Stimulated activated CD4-positive, alpha-beta T cell treated with anti-CD3 and anti-CD28 coated beads, Interleukin-12 subunit alpha, Interleukin-12 subunit beta, amount 100 ng/mL, for 4 hours (primary cell): ENCODE measurements around the gene CACYBP.
A peak's percentile ranks its signal among the peaks of the same experiment; 100 is the strongest.

Experiments
- DNase-seq: peaks from one replicate; pipeline ENCODE4 v3.0.0-alpha.2; 2020

Gene CACYBP

GRCh38 chr1:174975764-174976163, 24.0 kb upstream of the CACYBP start:
- DNase-seq, result no peak

GRCh38 chr1:174976436-174977108, 23.2 kb upstream of the CACYBP start:
- no peak for DNase-seq

GRCh38 chr1:174982971-174983689, 16.6 kb upstream of the CACYBP start:
- no peak for DNase-seq

- no peak for DNase-seq
Observed at GRCh38 chr1:174984952-174985351, 14.8 kb upstream of the CACYBP start.

- DNase-seq, result no peak
Observed at GRCh38 chr1:174988539-174988938, 11.2 kb upstream of the CACYBP start.

- DNase-seq, result no peak
Observed at GRCh38 chr1:174988986-174989385, 10.8 kb upstream of the CACYBP start.

GRCh38 chr1:174989536-174990220, 10.1 kb upstream of the CACYBP start:
- no peak for DNase-seq

- DNase-seq, result no peak
Observed at GRCh38 chr1:174990382-174990999, 9.3 kb upstream of the CACYBP start.

- no peak for DNase-seq
Observed at GRCh38 chr1:174991473-174991872, 8.3 kb upstream of the CACYBP start.

GRCh38 chr1:174995121-174995520, 4.6 kb upstream of the CACYBP start:
- DNase-seq, result no peak

- DNase-seq, result no peak
Observed at GRCh38 chr1:174995916-174996315, 3.8 kb upstream of the CACYBP start.

- no peak for DNase-seq
Observed at GRCh38 chr1:174996476-174996875, 3.3 kb upstream of the CACYBP start.

GRCh38 chr1:174997041-174997440, 2.7 kb upstream of the CACYBP start:
- DNase-seq, result no peak

- peak; percentile 26 for DNase-seq
Observed at GRCh38 chr1:174998569-174999215, 1.1 kb upstream of the CACYBP start.

GRCh38 chr1:174999216-174999935, 371 bp upstream of the CACYBP start:
- peak; percentile 97 for DNase-seq

GRCh38 chr1:175000697-175001187, 995 bp downstream of the CACYBP start:
- no peak for DNase-seq

- no peak for DNase-seq
Observed at GRCh38 chr1:175002910-175003517, 3.3 kb downstream of the CACYBP start.

GRCh38 chr1:175003521-175003920, 3.8 kb downstream of the CACYBP start:
- no peak for DNase-seq

- DNase-seq, result no peak
Observed at GRCh38 chr1:175005085-175005783, 5.5 kb downstream of the CACYBP start.

- DNase-seq, result no peak
Observed at GRCh38 chr1:175009532-175009931, 9.8 kb downstream of the CACYBP start.

- DNase-seq, result no peak
Observed at GRCh38 chr1:175013445-175013844, 13.7 kb downstream of the CACYBP start.
